ENCODE results near the gene CDKN1C.

GRCh38 chr11:2839395-2839943 lies 46.1 kb downstream of the CDKN1C start:
- TF ChIP-seq, protein P1, sequence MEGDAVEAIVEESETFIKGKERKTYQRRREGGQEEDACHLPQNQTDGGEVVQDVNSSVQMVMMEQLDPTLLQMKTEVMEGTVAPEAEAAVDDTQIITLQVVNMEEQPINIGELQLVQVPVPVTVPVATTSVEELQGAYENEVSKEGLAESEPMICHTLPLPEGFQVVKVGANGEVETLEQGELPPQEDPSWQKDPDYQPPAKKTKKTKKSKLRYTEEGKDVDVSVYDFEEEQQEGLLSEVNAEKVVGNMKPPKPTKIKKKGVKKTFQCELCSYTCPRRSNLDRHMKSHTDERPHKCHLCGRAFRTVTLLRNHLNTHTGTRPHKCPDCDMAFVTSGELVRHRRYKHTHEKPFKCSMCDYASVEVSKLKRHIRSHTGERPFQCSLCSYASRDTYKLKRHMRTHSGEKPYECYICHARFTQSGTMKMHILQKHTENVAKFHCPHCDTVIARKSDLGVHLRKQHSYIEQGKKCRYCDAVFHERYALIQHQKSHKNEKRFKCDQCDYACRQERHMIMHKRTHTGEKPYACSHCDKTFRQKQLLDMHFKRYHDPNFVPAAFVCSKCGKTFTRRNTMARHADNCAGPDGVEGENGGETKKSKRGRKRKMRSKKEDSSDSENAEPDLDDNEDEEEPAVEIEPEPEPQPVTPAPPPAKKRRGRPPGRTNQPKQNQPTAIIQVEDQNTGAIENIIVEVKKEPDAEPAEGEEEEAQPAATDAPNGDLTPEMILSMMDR (conservative IDR thresholded peaks at IDR 0.05; ENCODE audit: low read depth, low read length) = no peak
- TF ChIP-seq EZH2 (IDR thresholded peaks at IDR 0.05; ENCODE audit: borderline replicate concordance, low read depth, low read length, poor library complexity, severe bottlenecking) = no peak
